ENCODE results near the gene MGMT.

The MGMT gene

GRCh38 chr10:129602938-129603535, 136.0 kb downstream of the MGMT start:
- no peak for DNase-seq

GRCh38 chr10:129604333-129605032, 137.4 kb downstream of the MGMT start:
- DNase-seq: no peak

GRCh38 chr10:129605266-129605985, 138.4 kb downstream of the MGMT start:
- no peak for DNase-seq

- no peak for DNase-seq
Measured at GRCh38 chr10:129605986-129606518, 139.0 kb downstream of the MGMT start.

- DNase-seq: no peak
Measured at GRCh38 chr10:129607607-129608109, 140.6 kb downstream of the MGMT start.

- DNase-seq: no peak
Measured at GRCh38 chr10:129608653-129609052, 141.6 kb downstream of the MGMT start.

GRCh38 chr10:129609551-129609950, 142.5 kb downstream of the MGMT start:
- no peak for DNase-seq

- DNase-seq: no peak
Measured at GRCh38 chr10:129612481-129613109, 145.6 kb downstream of the MGMT start.

GRCh38 chr10:129613377-129613980, 146.4 kb downstream of the MGMT start:
- DNase-seq: no peak

GRCh38 chr10:129614341-129614740, 147.3 kb downstream of the MGMT start:
- no peak for DNase-seq

- DNase-seq: no peak
Measured at GRCh38 chr10:129615381-129615780, 148.3 kb downstream of the MGMT start.

- DNase-seq: no peak
Measured at GRCh38 chr10:129615921-129616525, 149.0 kb downstream of the MGMT start.

- no peak for DNase-seq
Measured at GRCh38 chr10:129617768-129618167, 150.7 kb downstream of the MGMT start.

- no peak for DNase-seq
Measured at GRCh38 chr10:129621062-129621461, 154.0 kb downstream of the MGMT start.

- no peak for DNase-seq
Measured at GRCh38 chr10:129621693-129622092, 154.7 kb downstream of the MGMT start.

GRCh38 chr10:129622291-129622690, 155.2 kb downstream of the MGMT start:
- no peak for DNase-seq

GRCh38 chr10:129622736-129623135, 155.7 kb downstream of the MGMT start:
- DNase-seq: no peak

GRCh38 chr10:129624526-129624925, 157.5 kb downstream of the MGMT start:
- DNase-seq: no peak

- DNase-seq: no peak
Measured at GRCh38 chr10:129626309-129626708, 159.3 kb downstream of the MGMT start.

- DNase-seq: no peak
Measured at GRCh38 chr10:129626796-129627435, 159.9 kb downstream of the MGMT start.

- DNase-seq: no peak
Measured at GRCh38 chr10:129627442-129627841, 160.4 kb downstream of the MGMT start.

GRCh38 chr10:129628823-129629222, 161.8 kb downstream of the MGMT start:
- no peak for DNase-seq

Data from CD4-positive, alpha-beta T cell treated with Interferon gamma for 1 hour (primary cell).